A549 treated with CpdA at 1 μM for 4 hours (cell line): ENCODE measurements around the gene BARD1. TPM values are rescaled to one million over a fixed set of nuclear protein-coding genes. Genes with fewer than 3 reads are reported as not detected.

Source experiments
- total RNA-seq: library from RNA; stranded (reverse); fragments of 200-300 nt; extraction: Qiagen RNA extraction; gene quantifications from 5 replicates; pipeline ENCODE4 v1.2.3, GENCODE V29; 2022; ENCODE audit warnings: low read depth

Gene BARD1
- total RNA-seq: 4.4 to 12.7 TPM (median 6.2 TPM) in 5 replicates

DNA sequence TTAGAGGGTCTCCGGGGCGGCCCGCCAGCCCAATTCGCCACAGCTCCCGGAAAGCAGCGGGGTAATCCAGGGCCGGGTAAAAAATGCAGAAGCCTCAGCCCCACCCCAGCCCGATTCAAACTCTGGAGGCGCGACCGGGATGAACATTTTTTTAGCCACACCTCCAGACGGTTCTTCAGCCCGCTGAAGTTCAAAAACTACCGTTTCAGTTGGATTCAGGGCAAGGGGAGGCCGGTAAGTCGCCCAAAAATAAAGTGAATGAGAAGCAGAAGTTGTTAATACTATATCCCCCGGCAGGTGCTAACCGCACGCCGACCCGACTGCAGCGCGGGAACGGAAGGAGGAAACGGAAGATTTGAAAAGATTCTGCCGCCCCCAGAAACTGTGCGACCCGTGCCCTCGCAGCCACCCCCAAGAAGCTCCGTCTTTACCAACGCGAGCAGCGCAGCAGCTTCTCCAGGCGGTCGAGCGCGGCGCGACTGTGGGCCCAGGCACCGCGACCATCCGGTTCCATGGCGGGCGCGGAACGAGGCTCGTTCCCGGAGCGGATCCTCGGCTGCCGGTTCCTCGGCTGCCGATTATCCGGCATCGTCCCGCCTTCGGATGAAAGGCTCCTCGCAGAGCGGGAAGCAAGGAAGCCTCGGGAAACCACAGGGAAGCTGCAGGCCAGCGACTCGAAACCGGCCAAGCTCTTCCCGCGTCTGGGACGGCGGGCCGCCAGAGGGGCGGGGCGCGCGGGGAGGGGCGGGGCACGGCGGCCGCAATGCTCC is at the start of gene BARD1:
Gene BARD1, minus strand, starts transcription at position 703 of the 770 bp plus-strand sequence. Its CDS starts 114 bp downstream, at position 589.

